ENCODE data around the gene LCN12.
A peak's percentile ranks its signal among the peaks of the same experiment; 100 is the strongest.

Gene LCN12, protein sequence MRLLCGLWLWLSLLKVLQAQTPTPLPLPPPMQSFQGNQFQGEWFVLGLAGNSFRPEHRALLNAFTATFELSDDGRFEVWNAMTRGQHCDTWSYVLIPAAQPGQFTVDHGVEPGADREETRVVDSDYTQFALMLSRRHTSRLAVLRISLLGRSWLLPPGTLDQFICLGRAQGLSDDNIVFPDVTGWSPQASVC

DNA sequence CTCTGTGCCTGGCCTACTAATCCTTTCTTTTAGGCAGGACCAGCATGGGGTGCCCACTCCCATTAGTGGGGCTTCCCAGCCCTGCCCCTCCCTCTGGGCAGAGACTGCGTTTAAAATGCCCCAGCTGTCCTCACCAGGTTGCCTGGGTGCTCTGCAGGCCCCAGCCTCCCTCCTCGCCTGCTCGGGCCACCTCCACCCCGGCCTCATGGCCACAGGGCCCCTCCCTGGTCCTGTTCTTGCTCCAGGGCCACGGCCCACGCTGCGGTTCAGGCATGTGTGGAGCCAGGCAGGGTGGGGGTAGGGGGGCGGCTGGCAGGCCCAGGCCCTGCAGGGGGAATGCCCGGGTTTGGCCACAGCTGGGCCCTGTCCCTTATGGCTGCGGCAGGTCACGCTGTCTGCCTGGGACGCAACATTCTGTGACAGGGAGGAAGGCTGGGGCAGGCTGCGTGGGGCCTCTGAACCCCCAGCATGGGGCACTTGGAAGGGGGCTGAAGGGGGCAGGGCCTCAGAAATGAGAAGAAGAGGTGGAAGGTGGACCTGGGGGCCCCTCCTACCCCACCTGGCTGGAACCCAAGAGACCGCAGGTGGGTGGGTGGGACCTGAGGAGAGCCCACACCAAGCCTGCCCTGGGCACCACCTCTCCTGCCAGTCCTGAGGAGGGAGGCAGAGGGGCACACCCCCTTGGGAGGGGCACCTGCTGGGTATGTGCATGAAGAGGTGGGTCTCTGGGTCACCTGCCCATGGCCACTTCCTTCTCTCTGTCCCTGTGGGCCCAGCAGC lies at the start of gene LCN12:
Gene LCN12, plus strand, starts transcription at position 733 of the 780 bp plus-strand sequence. CDS start 55 bp downstream, outside the sequence.
- DNase-seq, result no peak

DNA sequence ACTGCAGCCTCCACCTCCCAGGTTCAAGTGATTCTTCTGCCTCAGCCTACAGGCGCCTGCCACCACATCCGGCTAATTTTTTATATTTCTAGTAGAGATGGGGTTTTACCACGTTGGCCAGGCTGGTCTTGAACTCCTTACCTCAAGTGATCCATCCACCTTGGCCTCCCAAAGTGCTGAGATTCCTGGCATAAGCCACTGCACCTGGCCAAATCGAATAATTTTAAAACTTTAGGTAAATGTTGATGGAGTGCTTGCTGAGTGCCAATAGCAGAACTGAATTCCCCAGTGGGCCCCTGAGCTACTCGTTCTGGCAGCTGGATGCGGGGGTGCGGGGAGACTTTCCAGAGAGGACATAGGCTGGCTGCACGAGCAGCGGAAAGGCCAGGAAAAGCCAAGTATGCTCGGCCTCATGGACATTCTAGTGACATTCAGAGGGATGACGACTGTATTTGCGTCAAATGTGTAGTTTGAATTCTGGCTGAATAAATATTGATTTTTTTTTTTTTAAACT lies 49.0 kb upstream of the LCN12 start:
- DNase-seq, result peak; percentile 69

DNA sequence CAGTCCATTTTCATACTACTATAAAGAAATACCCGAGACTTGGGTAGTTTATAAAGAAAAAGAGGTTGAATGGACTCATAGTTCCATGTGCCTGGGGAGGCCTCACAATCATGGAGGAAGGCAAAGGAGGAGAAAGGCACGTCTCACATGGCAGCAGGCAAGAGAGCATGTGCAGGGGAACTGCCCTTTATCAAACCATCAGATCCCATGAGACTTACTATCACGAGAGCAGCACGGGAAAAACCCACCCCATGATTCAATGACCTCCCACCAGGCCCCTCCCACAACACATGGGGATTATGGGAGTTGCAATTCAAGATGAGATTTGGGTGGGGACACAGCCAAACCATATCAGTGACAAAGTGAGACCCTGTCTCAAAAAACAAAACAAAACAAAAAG lies 45.8 kb upstream of the LCN12 start:
- no peak for DNase-seq

DNA sequence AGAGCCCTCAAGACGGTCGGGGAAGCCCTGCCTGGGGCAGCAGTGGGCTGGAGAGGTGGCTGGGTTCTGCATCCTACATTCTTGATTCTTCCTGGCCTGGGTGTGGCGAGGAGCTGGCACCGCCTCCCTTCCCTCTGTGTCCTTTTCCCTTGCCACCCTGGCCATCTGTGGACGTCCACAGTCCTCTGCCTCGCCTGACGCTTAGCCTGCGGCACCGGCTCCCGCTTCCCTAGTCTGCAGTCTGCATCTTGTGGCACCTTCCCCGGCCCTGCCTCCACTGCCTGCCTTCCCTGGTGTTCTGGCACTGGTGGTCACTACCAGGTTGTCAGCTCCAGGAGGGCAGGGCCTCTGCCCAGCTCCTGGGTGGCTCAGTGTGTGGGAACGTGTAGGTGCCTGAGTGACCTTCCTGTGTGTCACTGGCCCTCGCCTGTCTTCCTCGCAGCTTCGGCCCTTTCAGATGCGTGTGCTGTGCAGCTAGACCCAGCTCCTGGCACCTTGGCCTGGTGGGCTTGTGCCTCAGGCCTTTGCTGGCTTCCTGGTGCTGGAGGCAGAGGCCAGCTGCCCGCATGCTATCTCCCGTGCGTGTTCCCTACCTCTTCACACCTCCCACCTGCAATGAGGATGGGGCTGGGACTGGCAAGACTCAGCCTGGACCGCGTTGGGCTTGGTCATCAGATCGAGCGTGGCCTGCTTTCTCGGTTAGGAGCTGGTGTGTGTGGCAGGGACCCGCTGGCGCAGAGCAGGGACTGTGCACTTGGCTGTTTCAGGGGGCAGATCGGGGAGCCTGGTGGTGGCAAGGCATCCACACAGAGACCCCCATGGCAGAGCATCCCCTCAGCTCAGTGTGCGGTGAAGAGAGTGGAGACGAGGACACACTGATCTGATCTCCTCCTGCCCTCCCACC lies 44.8 kb upstream of the LCN12 start:
- DNase-seq, result no peak

DNA sequence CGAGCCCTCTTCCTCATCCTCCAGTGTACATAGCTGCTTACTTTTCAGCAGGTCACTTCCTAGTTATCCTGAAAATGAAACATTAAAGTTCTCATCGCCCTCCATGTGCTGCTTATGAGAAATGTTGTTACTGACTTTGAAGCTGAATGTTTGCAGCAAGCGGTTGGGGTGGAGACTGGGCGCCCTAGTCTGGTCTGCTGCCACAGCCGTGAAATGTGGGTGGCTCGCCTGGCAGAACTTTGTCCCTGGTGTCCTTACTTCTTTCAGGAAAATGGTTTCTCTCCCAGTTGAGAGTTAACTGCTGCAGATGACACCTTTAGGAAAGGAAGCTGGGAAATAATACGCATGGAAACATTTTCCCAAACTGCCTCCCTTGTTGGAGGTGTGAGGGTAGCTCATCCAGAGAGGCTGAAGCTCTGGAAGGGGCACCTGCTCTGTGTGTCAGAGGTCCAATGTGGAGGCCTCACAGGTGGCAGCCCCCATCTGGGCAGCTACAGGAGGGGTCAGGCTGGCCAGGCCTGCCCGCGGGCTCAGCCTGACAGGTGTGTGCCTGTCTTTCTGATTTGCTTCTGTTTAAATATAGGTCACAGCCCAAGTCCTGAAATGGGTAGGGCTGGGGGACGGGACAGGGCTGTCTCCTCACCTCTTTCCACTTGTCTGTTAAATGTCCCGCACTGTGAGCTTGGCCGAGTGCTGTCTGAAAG lies 41.7 kb upstream of the LCN12 start:
- DNase-seq, result no peak

DNA sequence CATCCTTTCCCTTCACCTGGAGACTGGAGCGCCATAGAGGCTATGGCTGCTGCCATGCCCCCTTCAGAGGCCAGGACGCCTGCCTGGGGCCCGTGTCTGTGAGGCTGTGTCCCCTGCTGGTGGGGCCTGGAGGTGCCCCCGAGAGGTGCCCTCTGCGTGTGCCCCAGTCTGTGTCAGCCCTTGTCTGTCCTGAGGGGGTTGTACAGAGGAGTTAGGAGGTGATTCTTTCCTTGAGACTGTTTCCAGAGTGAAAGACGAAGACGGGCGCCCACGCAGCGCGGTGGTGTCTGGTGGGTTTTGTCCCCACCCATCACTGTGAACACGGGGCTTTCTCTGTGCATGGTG lies 41.2 kb upstream of the LCN12 start:
- DNase-seq, result no peak

DNA sequence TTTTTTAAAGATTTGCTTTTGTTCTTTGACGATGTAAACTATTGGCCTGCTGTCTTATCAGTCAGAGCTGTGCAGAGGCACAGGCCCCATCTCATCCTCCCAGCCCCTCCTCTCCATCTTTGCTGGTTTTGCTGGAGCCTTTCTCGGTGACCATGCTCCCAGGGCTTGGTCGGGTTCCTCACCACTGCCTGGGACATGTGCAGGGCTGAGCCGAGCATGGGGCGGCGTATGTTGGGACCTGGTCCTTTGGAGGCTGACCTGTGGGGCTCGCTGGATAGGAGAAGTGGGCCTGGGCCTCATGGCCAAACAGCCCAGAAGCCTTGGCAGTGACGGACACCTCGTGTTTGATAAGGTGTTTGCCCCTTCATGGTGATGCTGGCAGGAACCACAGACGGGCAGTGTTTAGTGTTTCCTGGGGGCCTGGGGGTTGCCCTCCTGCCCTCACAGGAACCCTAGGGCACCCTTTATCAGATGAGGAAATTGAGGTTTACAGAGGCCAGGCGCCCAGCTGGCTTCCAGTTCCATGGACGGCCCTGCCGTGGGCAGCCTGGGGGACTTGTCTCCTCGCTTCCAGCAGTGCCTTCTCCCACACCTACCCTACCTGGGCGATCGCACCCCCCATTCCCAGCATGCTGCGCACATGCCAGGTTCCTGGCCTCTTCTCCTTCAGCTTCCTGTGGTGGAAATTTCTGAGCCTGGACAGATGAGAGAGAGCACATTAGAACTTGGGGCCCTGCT lies 38.2 kb upstream of the LCN12 start:
- DNase-seq, result no peak

DNA sequence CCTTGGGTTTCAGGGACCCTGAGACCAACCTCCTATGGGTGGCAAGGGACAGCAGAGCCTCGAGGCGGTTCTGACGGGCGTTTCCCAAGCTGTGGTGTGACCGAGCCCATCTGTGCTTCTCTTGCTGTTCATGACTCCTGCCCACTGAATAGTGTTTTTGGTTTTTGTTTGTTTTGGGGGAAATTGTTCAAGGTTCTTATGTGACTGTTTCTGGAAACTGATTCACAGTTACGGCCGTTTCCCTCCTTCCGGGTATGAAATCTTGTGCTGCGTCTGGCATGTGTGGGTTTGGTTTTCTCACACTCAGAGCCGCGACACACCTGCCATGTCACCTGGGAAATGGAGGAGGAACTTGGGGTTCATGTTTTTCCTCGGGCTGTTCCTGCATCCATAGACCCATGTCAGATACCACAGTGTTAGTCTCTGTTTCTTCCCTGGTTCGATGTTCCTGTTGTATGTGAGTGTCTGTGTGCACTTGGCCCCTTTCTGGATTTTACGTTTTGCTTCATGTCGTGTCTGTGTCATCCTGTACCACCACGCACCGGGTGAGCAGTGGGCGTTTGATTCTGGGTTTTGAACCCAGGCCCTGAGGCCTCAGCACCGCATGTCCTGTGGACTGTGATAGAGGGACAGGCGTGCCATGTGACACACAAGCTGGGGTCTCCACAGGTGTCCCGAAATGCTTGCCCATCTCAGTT lies 36.3 kb upstream of the LCN12 start:
- no peak for DNase-seq

DNA sequence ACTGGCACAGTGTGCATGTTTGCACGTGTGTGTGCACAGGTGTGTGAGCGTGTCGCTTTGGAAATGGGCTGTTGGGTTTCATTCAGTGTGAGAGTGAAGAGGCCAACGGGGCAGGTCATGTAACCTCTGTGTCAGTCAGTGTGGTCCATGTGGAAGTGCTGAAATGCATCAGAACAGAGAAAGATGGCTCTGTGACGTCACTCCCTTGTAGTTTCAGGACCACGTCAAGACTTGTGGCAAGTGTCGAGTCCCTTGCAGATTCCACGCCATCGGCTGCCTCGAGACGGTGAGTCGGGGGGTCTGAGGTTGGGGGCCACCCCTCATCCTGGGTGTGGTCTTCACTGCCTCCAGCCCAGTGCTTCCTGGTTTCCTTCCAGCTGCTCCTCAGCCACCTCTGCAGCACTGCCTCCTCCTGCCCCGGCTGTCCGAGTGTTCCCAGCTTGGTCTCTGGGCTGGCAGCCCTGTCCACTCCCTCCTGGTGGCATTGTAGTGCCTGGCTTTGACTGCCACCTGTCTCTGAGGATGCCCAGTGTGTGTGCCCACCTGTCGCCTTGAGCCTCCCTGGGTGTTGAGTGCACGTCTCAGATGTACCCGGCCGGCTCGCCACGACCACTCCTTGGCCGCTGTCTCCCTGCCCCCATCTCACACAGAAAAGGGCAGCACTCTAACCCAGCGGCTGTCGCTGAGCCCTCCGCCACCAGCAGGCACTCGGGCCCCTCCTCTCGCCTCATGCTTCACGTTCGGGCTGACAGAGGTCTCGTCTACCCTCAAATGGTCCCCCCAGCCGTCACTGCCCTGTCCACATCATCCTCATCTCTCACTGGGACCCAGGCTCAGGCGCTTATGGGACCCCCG lies 35.5 kb upstream of the LCN12 start:
- DNase-seq, result no peak

DNA sequence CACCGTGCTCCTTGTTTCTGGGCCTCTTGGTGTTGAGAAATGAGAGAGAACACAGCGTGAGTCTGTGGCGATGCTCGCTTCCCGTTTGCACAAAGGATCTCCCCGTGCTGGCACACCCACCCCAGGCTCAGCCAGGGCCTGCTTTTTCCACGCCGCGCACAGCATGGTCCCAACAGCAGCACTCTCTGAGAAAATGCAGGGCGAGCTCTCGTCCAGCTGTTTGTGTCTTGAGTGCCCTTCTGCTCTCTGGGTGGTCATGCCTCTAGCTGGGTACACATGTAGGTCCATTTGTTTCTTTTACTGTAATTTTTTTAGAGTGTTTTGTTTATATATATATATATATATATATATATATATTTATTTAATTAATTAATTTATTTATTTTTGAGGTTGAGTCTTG lies 34.2 kb upstream of the LCN12 start:
- no peak for DNase-seq

DNA sequence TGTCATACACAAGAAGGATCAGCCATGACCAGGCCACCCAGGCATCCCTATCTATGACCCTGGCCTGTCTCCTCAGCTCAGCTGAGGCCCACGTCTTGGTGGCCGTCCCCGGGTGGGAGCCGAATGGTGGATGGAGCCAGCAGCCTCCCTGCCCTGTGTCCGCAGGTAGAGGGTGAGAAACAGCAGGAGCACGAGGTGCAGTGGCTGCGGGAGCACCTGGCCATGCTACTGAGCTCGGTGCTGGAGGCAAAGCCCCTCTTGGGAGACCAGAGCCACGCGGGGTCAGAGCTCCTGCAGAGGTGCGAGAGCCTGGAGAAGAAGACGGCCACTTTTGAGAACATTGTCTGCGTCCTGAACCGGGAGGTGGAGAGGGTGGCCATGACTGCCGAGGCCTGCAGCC lies 32.0 kb upstream of the LCN12 start:
- DNase-seq, result no peak

DNA sequence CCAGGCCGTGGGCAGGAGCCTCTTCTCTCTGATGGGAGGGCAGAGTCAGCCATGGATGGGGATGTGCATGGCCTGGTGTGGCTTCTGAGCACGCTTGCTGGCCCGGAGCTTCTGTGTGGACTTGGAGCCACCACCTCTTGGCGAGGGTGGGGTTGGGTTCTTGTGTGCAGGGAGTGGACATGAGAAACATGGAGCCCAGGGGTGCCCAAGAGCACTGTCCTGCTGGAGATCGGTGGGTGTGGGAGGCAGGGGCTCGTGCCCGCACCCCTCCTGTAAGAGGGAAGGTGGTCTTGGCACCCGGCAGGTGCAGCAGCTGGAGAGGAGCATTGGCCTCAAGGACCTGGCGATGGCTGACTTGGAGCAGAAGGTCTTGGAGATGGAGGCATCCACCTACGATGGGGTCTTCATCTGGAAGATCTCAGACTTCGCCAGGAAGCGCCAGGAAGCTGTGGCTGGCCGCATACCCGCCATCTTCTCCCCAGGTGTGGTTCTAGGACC lies 31.3 kb upstream of the LCN12 start:
- DNase-seq, result no peak

DNA sequence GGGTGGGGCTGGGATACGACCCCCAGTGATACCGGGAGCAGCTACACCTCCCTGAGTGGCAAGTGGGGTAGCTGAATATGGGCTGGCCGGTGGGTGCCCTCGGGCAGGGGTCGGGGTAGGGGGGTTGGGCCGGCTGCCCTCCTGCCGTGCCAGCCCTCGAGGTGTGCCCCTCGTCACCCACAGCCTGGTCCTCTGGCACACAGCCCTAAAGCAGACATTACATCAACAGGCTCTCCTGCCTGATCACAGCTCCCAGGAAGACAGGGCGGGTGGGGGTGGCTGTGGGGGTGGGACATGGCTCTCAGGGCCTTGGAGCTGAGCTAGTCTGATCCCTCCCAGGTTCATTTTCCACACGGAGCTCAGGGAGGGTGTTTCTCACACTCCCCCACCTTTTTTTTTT lies 30.8 kb upstream of the LCN12 start:
- no peak for DNase-seq

DNA sequence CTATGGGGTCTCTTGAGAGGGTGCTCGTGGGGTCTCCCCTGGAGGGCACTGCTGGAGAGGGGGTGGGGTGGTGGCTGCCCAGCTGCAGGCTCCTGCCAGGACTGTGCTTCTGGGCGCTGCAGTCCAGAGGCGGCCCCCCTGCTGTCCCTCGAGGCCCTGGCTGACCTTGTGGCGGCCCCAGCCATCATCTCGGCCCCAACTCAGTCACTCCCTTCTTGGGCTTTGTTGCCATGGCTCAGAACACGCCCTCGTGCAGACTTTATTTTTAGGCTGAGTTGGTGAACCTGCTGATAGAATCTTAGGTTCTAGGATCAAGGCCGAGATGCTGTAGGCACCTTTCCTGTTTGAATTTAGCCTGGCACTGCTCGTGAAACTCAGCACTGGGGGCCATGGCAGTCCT lies 30.4 kb upstream of the LCN12 start:
- no peak for DNase-seq

DNA sequence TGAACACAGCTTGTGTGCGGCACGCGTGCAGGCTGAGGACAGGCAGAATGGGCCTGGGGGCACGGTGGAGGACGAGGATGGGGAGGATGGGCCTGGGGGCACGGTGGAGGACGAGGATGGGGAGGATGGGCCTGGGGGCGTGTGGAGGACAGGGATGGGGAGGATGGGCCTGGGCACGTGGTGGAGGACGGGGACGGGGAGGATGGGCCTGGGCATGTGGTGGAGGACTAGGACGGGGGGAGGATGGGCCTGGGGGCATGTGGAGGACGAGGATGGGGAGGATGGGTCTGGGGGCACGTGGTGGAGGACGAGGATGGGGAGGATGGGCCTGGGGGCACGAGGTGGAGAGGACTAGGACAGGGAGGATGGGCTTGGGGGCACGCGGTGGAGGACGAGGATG lies 29.5 kb upstream of the LCN12 start:
- DNase-seq, result no peak

DNA sequence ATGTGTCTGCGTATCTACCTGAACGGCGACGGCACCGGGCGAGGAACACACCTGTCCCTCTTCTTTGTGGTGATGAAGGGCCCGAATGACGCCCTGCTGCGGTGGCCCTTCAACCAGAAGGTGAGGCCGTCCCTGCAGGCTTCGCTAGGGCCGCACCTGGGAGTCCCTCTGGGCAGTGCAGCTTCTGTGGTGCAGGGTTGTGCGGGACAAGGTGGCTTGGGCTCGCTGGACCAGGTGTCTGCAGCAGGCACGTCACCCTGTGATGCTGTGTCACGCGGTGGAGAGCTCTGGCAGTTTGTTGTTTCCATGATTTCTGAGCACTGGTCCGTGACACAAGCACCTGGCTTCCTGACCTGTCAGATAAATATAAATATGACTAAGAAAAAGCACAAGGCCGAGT lies 28.2 kb upstream of the LCN12 start:
- DNase-seq, result no peak

DNA sequence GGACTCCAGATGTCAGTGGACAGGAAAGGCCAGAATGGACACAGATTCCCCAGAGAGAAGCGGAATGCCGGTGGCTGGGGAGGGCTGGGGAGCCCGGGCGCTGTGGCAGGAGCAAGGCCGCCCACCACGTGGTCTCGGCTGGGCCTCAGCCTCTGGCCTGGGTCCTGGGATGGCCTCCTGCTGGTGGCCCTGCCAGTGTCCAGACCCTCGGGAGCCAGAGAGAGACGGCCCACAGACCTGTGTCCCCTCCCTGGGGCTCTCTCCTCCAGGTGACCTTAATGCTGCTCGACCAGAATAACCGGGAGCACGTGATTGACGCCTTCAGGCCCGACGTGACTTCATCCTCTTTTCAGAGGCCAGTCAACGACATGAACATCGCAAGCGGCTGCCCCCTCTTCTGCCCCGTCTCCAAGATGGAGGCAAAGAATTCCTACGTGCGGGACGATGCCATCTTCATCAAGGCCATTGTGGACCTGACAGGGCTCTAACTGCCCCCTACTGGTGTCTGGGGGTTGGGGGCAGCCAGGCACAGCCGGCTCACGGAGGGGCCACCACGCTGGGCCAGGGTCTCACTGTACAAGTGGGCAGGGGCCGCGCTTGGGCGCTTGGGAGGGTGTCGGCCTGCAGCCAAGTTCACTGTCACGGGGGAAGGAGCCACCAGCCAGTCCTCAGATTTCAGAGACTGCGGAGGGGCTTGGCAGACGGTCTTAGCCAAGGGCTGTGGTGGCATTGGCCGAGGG lies 26.5 kb upstream of the LCN12 start:
- no peak for DNase-seq

DNA sequence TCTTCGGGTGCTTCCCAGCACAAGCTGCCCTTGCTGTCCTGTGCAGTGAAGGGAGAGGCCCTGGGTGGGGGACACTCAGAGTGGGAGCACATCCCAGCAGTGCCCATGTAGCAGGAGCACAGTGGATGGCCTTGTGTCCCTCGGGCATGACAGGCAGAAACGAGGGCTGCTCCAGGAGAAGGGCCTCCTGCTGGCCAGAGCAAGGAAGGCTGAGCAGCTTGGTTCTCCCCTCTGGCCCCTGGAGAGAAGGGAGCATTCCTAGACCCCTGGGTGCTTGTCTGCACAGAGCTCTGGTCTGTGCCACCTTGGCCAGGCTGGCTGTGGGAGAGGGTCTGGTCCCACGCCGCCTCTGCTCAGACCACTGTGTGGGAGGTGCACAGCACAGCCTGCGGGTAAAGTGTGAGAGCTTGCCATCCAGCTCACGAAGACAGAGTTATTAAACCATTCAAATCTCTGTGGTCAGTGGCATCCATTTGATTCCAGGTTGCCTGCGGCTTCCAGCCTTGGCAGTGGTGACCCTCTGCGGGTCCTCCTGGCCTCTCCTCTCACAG lies 25.8 kb upstream of the LCN12 start:
- DNase-seq, result no peak

DNA sequence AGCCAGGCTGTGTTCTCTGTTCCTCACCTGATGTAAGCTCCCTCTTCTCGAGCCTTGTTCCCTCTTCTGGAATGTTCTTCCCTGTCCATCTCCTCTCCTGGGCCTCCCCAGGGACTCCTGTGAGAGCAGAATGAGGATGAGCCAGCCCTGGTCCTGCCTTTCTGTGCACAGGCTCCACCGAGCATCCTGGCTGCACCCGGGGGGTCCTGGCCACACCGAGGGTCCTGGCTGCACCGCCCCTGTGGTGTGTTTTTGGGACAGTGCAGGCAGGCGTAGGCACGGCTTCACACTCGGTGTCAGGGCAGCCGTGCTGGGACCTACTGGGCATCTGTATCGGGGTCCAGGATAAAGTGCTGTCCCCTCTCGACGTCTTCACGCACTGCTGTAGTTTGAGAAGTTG lies 25.3 kb upstream of the LCN12 start:
- no peak for DNase-seq

Data from activated effector memory CD4-positive, alpha-beta T cell treated with anti-CD3 and anti-CD28 coated beads, Interleukin-2, amount 50 U/mL, for 16 hours (primary cell).